LNCAP (cell line): ENCODE measurements around the gene RXFP4.

ENCODE experiments used
- CTCF ChIP-seq: fragments of 450-650 bp; IDR thresholded peaks from 2 replicates; pipeline ENCODE4 v1.5.1; 2017; ENCODE audit warnings: mild to moderate bottlenecking

Gene RXFP4

GRCh38 chr1:155940993-155941844 lies at the start of gene RXFP4:
Gene RXFP4, plus strand, starts transcription at chr1:155941638. Its CDS starts 72 bp downstream, at chr1:155941710.
- TF ChIP-seq CTCF, result no peak

GRCh38 chr1:155892796-155893195 lies 48.6 kb upstream of the RXFP4 start:
- TF ChIP-seq CTCF, result no peak

GRCh38 chr1:155893389-155894142 lies 47.9 kb upstream of the RXFP4 start:
- no peak for TF ChIP-seq CTCF

- TF ChIP-seq CTCF, result no peak
Measured at GRCh38 chr1:155897746-155898145, 43.7 kb upstream of the RXFP4 start.

- TF ChIP-seq CTCF, result no peak
Measured at GRCh38 chr1:155898888-155899287, 42.5 kb upstream of the RXFP4 start.

GRCh38 chr1:155899683-155900082 lies 41.8 kb upstream of the RXFP4 start:
- no peak for TF ChIP-seq CTCF

- no peak for TF ChIP-seq CTCF
Measured at GRCh38 chr1:155900161-155900560, 41.3 kb upstream of the RXFP4 start.
